A673 (cell line): Measurements from ENCODE around the gene ZNF516.

Experiments used
- EZH2 ChIP-seq: fragments of 200-600 bp; sonication (generic); IDR thresholded peaks from 2 replicates; pipeline ENCODE4 v1.6.1; 2017; ENCODE audit warnings: borderline replicate concordance, low read depth, mild to moderate bottlenecking, mixed read lengths, antibody characterized with exemption, low read length; ENCODE audit not compliant: poor library complexity, severe bottlenecking
- TF ChIP-seq, protein P1 (sequence below): fragments of 300-800, 200-600 bp; sonication (generic); conservative IDR thresholded peaks from 2 replicates; pipeline ENCODE4 v1.5.1; 2017; ENCODE audit warnings: low read depth, mild to moderate bottlenecking, antibody characterized with exemption, low read length, moderate library complexity, mixed read lengths

DNA sequence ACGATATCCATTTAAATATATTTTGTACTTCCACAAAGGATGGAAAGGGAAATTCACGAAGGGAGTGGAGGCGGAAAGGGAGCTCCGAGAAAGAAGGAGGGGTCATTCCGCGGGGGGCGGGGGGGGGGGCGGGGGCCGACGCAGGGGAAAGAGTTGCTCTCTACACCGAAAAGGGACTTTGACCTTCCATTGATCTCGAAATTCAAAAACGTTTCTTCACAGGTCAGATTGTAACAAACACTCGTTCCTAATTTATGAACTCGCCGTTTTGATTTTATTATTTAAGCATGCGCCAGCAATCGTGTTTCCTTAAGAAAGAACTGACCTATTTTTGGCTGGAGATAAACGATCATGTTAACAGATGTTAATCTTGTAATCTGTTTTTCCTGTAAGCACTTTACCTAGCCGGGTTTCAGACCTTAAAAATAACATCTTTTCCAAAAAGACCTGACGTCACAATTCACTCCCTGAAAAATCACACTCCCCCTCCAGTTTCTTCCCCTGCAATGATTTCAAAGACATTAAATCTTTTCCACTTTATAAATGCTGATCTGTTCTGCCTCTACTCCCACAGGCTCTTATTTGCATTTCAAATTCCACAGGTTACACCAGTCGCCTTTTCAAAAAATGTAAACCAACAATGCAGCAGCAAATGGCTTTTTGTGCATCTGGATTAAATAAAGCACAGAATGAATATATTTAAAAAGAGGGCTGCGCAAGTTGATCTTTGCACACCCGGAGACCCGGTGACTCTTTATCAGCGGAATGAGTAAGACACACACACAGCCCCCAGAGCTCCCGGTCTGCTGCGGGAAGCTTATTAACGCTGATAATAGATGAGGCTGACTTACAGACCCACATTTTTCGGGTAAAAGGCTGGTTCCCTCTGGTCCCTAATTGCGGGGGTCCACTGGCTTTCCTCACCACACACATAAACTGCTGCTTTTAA lies 1.6 kb downstream of the ZNF516 start:
- TF ChIP-seq, protein P1, sequence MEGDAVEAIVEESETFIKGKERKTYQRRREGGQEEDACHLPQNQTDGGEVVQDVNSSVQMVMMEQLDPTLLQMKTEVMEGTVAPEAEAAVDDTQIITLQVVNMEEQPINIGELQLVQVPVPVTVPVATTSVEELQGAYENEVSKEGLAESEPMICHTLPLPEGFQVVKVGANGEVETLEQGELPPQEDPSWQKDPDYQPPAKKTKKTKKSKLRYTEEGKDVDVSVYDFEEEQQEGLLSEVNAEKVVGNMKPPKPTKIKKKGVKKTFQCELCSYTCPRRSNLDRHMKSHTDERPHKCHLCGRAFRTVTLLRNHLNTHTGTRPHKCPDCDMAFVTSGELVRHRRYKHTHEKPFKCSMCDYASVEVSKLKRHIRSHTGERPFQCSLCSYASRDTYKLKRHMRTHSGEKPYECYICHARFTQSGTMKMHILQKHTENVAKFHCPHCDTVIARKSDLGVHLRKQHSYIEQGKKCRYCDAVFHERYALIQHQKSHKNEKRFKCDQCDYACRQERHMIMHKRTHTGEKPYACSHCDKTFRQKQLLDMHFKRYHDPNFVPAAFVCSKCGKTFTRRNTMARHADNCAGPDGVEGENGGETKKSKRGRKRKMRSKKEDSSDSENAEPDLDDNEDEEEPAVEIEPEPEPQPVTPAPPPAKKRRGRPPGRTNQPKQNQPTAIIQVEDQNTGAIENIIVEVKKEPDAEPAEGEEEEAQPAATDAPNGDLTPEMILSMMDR = no peak
- TF ChIP-seq EZH2 = no peak
